ENCODE measurements around the gene ICAM3.

DNA sequence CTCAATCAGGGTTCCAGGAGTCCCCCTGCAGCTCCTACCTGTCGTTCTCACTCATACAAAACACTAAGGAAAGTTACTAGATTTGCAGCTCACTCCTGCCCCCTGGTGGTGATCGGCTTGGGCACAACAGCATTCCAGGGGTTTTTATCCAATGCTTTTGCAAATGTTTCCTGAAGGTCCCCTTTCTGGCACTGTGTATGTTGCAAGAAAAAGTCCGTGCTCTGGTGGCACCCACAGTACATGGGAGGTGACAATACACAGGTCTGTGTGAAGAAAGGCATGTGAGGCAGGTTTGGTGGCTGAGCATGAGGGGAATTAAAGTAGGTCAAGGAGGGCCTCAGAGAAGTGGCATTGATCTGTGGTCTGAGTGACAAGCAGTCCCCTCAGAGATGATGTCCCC, 49.5 kb upstream of the ICAM3 start:
- TF ChIP-seq, protein P1, sequence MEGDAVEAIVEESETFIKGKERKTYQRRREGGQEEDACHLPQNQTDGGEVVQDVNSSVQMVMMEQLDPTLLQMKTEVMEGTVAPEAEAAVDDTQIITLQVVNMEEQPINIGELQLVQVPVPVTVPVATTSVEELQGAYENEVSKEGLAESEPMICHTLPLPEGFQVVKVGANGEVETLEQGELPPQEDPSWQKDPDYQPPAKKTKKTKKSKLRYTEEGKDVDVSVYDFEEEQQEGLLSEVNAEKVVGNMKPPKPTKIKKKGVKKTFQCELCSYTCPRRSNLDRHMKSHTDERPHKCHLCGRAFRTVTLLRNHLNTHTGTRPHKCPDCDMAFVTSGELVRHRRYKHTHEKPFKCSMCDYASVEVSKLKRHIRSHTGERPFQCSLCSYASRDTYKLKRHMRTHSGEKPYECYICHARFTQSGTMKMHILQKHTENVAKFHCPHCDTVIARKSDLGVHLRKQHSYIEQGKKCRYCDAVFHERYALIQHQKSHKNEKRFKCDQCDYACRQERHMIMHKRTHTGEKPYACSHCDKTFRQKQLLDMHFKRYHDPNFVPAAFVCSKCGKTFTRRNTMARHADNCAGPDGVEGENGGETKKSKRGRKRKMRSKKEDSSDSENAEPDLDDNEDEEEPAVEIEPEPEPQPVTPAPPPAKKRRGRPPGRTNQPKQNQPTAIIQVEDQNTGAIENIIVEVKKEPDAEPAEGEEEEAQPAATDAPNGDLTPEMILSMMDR (conservative IDR thresholded peaks at IDR 0.05): peak; percentile 95
- TF ChIP-seq ZFX (IDR thresholded peaks at IDR 0.05): no peak
